Right ventricle myocardium superior (tissue), 1 donor: ENCODE measurements around the gene SMYD2. TPM values are rescaled to one million over a fixed set of nuclear protein-coding genes. Genes with fewer than 3 reads are reported as not detected.
A peak's percentile ranks its signal among the peaks of the same experiment; 100 is the strongest.

Experiments used
- ATAC-seq: fragments of 200-7000 bp; cut with Tn5 transposase; one replicate; pipeline ENCODE4 v1.9.1; 2020; ENCODE audit warnings: mild to moderate bottlenecking; ENCODE audit not compliant: poor library complexity
- DNase-seq: peaks from one replicate; pipeline ENCODE4 v3.0.0-alpha.2; 2020
- intact Hi-C: fragments of 100-400 bp; cut with DNase I; formaldehyde crosslinking; loops from one replicate; pipeline ENCODE4 v1.11.2; 2022
- total RNA-seq: library from RNA; stranded (reverse); fragmentation: NEBNext Ultra II Directional; extraction: Animal tissue kit (Norgen Biotek cat#: 25700); gene quantifications from one replicate; pipeline ENCODE4 v1.2.1, GENCODE V29; 2021
- donor health status: DM: no; HTN: yes; CAD: no; lungs with severe emphysema.

Gene SMYD2
- total RNA-seq, 1 donor from 2014 or later: 184 TPM

DNA sequence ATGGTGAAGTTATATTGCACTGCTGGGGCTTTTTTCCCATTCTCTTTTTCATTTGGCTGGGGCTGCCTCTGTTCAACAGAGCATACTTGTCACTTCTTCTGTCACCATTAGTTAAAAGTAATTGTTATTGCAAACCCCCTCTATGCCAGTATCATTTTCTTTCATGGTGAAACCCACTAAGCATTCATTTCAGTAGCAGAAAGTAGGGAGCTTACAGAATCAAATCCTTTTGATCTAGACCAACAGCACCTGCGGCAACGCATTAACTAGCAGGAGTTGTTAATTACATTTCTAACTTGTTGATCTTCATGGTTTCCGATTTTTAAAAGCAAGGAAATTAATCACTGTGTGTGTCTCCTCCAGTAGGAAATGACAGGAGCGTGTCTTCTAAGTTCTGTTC lies 15.0 kb downstream of the SMYD2 start:
- DNase-seq (no peak), ATAC-seq (no peak)
- intact Hi-C loops: no loop called here

DNA sequence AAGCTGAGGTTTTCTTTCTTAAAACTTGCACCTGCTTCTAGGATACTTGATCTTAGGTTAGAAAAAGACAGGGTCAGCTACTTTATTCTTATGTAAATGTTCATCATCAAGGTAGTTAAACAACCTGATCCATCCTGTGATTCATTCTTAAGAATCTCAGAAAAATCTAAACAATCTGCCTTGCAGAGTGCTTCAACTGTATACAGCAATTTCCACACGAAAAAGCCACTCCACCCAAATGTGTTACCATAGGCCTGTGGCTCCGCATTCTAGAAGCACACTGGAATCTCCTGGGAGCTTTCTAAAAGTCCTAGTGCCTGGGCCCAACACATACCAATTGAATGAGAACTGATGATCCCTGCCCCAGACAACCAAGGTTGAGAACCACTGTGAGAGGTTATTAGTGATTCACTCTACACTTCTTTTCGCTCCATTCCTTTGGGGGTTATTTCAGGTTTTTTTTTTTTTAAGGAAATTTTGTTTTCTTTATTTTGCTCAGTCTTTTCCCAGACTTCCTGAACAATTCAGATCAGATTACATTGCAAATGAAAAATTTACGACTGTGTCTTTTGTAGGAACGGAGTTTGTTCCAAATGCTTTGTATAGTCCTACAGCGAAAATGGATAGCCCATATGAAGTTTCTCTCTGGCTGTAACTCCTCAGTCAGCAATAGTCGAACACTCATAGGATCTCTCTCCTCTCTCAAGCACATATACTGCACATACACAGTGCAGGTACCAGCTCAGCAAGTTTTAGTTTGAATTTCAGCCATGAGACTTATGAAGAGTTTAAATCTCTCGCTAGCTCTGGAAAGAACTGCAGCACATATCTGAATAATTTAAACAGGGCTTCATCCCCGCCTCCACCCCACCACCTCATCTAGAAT lies 16.1 kb downstream of the SMYD2 start:
- no peak for DNase-seq
- ATAC-seq: peak; percentile 59
- intact Hi-C loops: no loop called here

DNA sequence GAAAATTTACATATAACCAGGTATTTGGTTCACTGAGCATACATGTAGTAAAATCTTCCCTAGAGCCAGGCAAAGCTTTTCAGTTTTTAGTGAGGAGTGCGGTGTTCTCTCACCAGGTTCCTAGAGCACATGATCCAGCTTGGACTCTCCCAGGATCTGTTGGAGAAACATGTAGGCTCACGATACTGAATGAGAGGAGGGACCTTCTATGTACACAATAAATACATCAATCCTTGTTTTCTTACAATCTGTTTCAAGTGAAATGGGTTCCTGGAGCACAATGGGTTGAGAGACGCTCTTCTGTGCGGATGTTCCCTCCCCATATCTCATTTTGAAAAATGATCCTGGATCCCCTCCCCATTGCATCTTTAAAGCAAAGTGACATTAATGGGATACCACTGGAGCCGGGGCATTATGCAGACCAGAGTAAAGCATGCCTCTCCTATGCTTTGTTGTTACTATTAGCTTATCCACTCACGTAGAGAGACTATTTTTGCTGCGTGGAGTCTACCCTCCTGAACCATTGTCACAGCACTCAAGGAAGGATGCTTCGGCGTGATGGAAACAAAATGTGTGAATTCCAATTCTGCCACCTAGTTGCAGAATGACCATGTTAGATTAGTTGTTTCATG lies 19.3 kb downstream of the SMYD2 start:
- ATAC-seq: no peak
- DNase-seq: no peak
- intact Hi-C loops: no loop called here

GRCh38 chr1:214301526-214301925 lies 20.6 kb downstream of the SMYD2 start:
- intact Hi-C loops: no loop called here
- ATAC-seq (no peak), DNase-seq (no peak)

DNA sequence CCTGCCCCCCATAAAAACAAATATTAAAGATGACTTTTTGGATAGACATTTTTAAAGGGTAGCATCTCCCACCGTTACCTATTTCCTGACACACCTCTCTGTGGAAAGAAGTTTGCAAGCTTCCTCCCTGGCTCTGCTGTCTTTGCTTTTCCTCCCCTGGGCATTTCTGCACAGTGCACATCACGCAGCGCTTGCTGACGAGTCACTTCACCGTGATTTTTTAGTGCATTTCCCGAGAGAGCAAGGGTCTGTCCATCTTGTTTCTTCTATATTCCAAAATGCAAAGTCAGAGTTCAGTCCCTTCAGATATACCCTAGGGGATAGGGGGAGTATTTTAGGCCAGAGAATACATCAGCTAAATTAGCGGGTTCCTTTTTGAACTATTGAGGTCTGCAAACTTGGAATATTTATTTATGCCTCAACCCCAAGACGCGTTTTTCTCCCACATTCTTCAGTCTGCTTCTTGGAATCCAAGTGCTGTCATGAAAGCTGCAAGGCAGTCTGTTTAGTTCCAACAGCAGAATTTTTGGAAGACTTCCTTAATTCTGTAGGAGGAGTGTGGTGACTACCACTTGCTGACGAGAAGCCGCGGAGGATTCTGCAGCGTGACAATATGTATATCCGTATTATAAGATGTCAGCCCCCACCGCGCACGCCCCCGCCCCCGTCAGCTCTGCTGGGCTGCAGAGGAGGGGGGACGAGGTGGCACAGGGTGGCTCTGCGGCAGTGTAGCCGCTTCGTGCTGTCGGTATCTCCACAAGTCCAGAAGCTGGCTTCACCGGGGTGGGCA lies 22.4 kb downstream of the SMYD2 start:
- DNase-seq (no peak), ATAC-seq (peak; percentile 26)
- intact Hi-C loops: no loop called here

DNA sequence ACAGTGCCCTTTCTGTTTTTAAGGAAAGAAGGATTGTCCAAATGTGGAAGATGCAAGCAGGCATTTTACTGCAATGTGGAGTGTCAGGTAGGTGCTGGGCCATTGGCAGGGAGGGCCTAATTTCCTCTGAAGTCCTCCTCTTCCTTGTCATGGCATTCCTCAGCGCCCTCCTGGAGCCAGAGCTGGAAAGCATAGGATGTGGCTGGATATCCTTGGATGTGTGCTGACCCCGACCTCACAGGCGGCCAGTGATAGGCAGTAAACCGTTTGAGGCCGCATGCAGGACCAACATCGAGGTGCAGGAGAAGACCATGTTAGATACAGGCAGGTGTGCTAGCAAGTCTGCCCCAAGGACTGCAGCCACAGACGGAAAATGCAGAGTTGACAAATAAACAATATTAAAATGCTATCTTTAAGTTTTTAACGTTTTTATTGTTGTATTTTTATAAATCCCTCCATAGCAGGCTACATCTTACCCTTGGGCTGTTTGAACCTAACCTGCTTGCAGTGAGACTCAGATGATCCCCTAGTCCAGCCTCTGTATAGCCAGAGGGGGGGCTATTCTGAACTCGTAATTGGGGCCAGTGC lies 24.3 kb downstream of the SMYD2 start:
- ATAC-seq (no peak), DNase-seq (no peak)
- intact Hi-C loops: no loop called here

DNA sequence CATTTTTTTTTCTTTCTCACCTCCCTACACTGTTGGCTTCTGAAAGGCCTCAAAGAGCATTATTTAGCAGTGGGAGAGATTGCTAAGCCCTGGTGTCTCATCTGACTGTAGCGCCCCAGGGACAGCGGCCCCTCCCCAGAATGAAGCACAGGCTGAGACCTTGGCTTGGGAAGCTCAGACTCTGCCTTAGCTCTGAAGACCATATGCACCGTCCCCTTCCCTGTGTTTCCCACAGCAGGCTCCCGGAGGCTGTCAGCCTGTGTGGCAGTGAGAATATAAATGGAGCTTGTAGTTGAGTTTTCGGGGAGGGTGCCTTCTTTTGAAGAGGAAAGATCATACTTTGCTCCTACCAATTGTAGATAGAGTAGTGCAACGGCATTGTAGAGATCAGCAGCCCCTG lies 25.3 kb downstream of the SMYD2 start:
- intact Hi-C loops: no loop called here
- ATAC-seq (no peak), DNase-seq (no peak)

DNA sequence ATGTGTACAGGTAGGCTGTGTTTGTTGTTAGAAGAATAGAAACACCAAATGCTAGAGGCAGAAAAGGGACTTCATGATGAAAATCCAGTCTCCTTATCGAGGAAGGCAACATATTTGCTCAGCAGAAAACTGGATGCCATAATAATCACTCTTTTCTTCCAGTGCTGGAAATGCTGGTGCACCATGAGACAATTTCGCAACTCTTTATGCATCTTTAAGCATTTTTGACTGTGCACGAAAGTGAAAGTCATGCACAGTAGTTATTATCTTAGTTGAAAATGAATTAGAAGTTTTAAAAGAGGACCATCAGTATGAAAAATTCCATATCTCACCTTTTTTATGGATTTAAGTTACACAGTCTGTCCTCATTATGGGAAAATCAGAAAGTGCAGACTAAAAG lies 29.1 kb downstream of the SMYD2 start:
- DNase-seq: no peak
- intact Hi-C loops: no loop called here
- no peak for ATAC-seq

GRCh38 chr1:214310777-214311690 lies 30.1 kb downstream of the SMYD2 start:
- ATAC-seq (no peak), DNase-seq (no peak)
- intact Hi-C loops: no loop called here

- DNase-seq (no peak), ATAC-seq (peak; percentile 45)
- intact Hi-C loops: no loop called here
These were observed 31.6 kb downstream of the SMYD2 start for GRCh38 chr1:214312530-214313051.

DNA sequence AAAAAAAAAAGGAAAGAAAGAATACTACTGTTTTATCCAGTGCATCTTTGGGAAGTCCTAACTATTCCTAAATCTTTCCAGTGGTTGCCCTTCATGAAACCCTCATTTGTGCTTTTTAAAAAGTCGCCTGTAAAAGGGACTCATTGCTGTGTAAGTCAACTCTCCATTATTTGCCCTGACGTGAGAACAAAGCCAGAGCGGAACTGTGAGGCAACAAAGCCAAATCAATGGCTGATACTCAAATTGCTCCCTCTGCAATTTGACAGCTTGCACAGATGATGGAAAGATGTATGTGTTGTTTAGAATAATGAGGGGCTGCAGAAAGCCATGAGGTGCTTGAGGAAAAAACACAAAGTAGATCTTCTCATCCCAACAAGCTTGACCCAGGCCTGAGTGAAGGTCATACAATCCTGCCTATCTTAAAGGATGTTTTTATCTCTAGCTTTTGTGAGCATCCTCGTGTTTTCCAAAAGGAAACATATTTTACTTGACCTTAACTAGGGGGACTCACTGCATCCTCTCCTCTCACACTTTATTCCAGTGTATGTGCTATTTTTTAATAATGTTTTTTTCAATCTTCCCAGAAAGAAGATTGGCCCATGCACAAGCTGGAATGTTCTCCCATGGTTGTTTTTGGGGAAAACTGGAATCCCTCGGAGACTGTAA lies 33.4 kb downstream of the SMYD2 start:
- DNase-seq (no peak), ATAC-seq (no peak)
- intact Hi-C loops: no loop called here

GRCh38 chr1:214316593-214316992 lies 35.6 kb downstream of the SMYD2 start:
- DNase-seq (no peak), ATAC-seq (peak; percentile 81)
- intact Hi-C loops: no loop called here

- ATAC-seq (peak; percentile 48), DNase-seq (no peak)
- intact Hi-C loops: no loop called here
These were observed 36.3 kb downstream of the SMYD2 start for GRCh38 chr1:214317300-214317699.

- DNase-seq (no peak), ATAC-seq (no peak)
- intact Hi-C loops: no loop called here
These were observed 36.8 kb downstream of the SMYD2 start for GRCh38 chr1:214317734-214318133.

DNA sequence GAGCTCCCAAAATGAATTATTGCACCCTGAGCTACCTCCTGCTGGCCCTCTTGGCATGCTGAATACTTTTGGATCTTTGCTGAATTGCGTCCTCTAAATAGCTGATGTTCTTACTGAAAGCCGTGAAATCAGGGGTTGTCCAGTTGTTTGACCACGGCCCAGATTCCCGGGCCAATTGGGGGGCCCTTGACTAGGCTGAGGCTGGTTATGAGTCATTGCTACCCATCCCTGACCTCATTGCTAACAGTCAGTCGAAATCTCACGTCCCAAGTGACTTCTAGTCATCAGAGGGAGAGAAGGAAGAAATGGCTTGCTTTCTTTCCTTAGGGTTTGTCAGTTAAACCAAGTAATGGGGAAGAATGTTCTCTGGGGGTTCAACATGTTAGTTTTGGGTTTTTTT lies 37.4 kb downstream of the SMYD2 start:
- intact Hi-C loops: no loop called here
- DNase-seq (no peak), ATAC-seq (no peak)

- no peak for DNase-seq
- ATAC-seq: no peak
These were observed 38.2 kb downstream of the SMYD2 start for GRCh38 chr1:214318956-214319736.

DNA sequence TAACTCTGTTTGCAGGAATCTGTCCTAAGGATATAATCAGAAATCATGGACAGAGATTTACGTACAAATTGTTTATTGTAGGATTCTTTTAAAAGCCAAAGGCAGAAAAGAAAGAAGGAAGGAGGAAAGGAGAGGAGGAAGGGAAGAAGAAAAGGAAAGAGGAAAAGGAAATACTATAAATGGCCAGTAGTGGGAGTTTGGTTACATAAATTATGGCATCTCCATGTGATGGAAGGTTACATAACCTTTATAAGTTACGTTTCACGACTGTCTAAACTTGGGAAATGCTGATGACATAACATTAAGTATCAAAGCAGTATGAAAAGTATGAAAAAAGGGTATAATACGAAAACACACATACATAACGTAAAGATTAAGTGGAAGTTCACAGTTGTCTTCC lies 39.0 kb downstream of the SMYD2 start:
- intact Hi-C loops: no loop called here
- DNase-seq (no peak), ATAC-seq (no peak)

More at GRCh38 chr1:214318956-214319736, 38.2 kb downstream of the SMYD2 start:
- intact Hi-C loops: no loop called here
